K562 (cell line): ENCODE measurements around the gene PRDM1. TPM values are rescaled to one million over a fixed set of nuclear protein-coding genes. Genes with fewer than 3 reads are reported as not detected.

Source experiments
- RBM34 ChIP-seq: fragments of 200-400 bp; formaldehyde crosslinking; IDR thresholded peaks from 2 replicates; pipeline ENCODE4 v1.6.1; 2018; ENCODE audit warnings: low read length, borderline replicate concordance; ENCODE audit not compliant: insufficient read depth
- XRCC3 ChIP-seq: fragments of 450-650 bp; IDR thresholded peaks from 2 replicates; pipeline ENCODE4 v1.6.1; 2017; ENCODE audit warnings: mild to moderate bottlenecking, moderate library complexity
- polyA plus RNA-seq, 8 experiments: library from polyadenylated mRNA; depleted of rRNA in 4 of 8; stranded (reverse) in 5 of 8; unstranded in 3 of 8; fragments of >200 nt; fragmentation: Nextera tagmentation in 2 of 8; fragmentation: Illumina TruSeq in 1 of 8; extraction: Ambion mirVana in 2 of 8; extraction: Trizol in 1 of 8; gene quantifications; 2 replicates each; pipeline versions ENCODE4 v1.2.1 to v1.2.3, GENCODE V29; 2011 to 2014; ENCODE audit warnings: inconsistent platforms in 1 of 8, missing spikeins in 1 of 8
- total RNA-seq, 7 experiments: library from RNA; depleted of rRNA in 6 of 7; stranded (reverse); fragments of >200 nt in 6 of 7; fragmentation: Illumina TruSeq in 2 of 7; extraction: Trizol in 2 of 7; gene quantifications; 2 replicates each; pipeline versions ENCODE4 v1.2.1 to v1.2.3, GENCODE V29; 2011 to 2021; ENCODE audit warnings: low replicate concordance in 1 of 7
- TF ChIP-seq, protein P1 (sequence below), 2 experiments: fragments of 450-650 bp; formaldehyde crosslinking in 1 of 2; IDR thresholded peaks; 2 replicates each; pipeline versions ENCODE4 v1.4.0 to v1.6.1; 2014 to 2020; ENCODE audit warnings: mild to moderate bottlenecking in 2 of 2, borderline replicate concordance in 1 of 2, low read depth in 1 of 2
- TF ChIP-seq, protein P2 (sequence below): fragments of 250-450 bp; sonication (Bioruptor Pico); IDR thresholded peaks from 2 replicates; pipeline ENCODE4 v1.4.0; 2020

Gene PRDM1
- total and polyA plus RNA-seq, 9 of the 15 experiments (the other 6 are each of a cell fraction or from before 2014, with no cell fraction given) = 0.09 to 0.89 (median 0.27) TPM

DNA sequence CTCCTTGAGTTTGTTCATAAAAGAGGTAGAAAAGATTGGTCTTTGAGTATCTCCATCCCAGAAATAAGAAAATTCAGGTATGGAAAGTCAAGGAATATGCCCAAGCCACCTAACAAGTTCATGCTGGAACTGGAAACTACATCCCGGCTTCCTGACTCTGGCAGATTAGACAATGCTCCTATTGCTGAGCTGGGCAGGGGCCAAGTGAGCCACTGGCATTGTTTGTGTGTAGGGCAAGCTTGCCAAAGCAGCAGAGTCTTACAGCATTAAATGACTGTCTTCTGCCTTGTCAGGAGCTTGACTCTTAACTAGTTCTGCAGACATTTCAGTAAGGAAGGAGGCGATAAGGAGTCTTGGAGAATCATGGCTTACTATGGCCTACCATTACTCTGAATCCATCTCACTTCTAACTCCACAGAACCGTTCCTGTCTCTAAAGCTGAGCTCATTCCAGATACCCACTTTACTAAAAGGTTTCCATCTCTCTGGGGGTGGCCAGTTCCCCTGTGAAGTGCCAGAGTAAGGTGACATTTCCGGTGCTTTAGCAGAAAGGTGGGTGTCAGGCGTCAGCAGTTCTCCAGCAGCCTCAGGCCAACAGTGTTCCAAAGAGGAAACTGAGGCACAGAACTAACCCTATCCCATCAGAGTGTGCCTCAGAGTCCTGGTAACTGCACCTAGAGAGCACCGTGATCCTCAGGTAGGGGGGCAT is 30.1 kb downstream of the PRDM1 start (continued):
- TF ChIP-seq, protein P1, sequence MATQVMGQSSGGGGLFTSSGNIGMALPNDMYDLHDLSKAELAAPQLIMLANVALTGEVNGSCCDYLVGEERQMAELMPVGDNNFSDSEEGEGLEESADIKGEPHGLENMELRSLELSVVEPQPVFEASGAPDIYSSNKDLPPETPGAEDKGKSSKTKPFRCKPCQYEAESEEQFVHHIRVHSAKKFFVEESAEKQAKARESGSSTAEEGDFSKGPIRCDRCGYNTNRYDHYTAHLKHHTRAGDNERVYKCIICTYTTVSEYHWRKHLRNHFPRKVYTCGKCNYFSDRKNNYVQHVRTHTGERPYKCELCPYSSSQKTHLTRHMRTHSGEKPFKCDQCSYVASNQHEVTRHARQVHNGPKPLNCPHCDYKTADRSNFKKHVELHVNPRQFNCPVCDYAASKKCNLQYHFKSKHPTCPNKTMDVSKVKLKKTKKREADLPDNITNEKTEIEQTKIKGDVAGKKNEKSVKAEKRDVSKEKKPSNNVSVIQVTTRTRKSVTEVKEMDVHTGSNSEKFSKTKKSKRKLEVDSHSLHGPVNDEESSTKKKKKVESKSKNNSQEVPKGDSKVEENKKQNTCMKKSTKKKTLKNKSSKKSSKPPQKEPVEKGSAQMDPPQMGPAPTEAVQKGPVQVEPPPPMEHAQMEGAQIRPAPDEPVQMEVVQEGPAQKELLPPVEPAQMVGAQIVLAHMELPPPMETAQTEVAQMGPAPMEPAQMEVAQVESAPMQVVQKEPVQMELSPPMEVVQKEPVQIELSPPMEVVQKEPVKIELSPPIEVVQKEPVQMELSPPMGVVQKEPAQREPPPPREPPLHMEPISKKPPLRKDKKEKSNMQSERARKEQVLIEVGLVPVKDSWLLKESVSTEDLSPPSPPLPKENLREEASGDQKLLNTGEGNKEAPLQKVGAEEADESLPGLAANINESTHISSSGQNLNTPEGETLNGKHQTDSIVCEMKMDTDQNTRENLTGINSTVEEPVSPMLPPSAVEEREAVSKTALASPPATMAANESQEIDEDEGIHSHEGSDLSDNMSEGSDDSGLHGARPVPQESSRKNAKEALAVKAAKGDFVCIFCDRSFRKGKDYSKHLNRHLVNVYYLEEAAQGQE (IDR thresholded peaks at IDR 0.05; ENCODE audit: borderline replicate concordance) = no peak
- TF ChIP-seq, protein P1 (CRISPR knock-in tag; IDR thresholded peaks at IDR 0.05; ENCODE audit: low read depth) = no peak
- no peak for TF ChIP-seq XRCC3
- TF ChIP-seq, protein P2, sequence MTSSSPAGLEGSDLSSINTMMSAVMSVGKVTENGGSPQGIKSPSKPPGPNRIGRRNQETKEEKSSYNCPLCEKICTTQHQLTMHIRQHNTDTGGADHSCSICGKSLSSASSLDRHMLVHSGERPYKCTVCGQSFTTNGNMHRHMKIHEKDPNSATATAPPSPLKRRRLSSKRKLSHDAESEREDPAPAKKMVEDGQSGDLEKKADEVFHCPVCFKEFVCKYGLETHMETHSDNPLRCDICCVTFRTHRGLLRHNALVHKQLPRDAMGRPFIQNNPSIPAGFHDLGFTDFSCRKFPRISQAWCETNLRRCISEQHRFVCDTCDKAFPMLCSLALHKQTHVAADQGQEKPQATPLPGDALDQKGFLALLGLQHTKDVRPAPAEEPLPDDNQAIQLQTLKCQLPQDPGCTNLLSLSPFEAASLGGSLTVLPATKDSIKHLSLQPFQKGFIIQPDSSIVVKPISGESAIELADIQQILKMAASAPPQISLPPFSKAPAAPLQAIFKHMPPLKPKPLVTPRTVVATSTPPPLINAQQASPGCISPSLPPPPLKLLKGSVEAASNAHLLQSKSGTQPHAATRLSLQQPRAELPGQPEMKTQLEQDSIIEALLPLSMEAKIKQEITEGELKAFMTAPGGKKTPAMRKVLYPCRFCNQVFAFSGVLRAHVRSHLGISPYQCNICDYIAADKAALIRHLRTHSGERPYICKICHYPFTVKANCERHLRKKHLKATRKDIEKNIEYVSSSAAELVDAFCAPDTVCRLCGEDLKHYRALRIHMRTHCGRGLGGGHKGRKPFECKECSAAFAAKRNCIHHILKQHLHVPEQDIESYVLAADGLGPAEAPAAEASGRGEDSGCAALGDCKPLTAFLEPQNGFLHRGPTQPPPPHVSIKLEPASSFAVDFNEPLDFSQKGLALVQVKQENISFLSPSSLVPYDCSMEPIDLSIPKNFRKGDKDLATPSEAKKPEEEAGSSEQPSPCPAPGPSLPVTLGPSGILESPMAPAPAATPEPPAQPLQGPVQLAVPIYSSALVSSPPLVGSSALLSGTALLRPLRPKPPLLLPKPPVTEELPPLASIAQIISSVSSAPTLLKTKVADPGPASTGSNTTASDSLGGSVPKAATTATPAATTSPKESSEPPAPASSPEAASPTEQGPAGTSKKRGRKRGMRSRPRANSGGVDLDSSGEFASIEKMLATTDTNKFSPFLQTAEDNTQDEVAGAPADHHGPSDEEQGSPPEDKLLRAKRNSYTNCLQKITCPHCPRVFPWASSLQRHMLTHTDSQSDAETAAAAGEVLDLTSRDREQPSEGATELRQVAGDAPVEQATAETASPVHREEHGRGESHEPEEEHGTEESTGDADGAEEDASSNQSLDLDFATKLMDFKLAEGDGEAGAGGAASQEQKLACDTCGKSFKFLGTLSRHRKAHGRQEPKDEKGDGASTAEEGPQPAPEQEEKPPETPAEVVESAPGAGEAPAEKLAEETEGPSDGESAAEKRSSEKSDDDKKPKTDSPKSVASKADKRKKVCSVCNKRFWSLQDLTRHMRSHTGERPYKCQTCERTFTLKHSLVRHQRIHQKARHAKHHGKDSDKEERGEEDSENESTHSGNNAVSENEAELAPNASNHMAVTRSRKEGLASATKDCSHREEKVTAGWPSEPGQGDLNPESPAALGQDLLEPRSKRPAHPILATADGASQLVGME = no peak
- TF ChIP-seq RBM34 = no peak
